C4-2B (cell line): ENCODE results near the gene LSM3.

Source experiments
- ZFX ChIP-seq: fragments of 450-650 bp; IDR thresholded peaks from 2 replicates; pipeline ENCODE4 v1.6.1; 2017
- TF ChIP-seq, protein P1 (sequence below): fragments of 450-650 bp; conservative IDR thresholded peaks from 2 replicates; pipeline ENCODE4 v1.5.1; 2017; ENCODE audit warnings: mild to moderate bottlenecking

DNA sequence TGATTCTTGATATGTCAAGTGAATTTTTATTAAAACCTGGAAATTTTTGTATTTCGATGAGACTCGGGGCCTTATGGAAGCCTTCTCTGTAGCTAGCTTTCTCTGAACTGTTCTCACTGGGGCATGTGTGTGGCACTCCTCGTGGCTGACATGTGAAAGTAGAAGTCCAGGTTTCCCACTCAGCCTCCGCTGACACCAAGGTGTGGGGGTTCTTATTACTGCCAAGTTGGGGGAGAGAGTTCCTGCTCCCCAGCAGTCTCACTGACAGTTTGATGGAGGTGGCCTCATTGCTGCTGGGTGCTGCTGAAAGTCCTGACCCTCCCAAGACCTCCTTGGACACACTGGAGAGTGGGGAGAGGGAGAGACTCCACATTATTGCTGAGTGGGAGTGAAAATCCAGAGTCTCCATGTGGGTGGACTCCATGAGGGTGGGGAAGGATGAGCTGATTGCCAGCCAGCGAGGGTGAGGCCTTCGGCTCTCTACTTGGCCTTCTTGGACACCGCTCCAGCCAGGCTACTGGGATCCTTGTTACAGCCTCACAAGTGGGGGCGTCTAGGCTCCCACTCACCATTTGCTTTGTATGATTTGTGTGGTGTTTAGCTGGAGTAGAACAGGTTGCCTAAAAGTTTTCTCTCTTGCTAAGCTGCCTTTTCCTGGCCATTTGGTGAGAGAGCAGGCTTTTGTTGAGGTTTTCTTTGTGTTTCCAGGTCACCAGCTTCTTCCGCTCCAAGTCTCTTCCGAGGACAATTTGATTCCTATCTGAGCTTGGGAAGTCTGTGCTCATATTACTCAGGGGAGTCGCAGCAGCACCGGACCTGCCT, 64.1 kb downstream of the LSM3 start:
- TF ChIP-seq, protein P1, sequence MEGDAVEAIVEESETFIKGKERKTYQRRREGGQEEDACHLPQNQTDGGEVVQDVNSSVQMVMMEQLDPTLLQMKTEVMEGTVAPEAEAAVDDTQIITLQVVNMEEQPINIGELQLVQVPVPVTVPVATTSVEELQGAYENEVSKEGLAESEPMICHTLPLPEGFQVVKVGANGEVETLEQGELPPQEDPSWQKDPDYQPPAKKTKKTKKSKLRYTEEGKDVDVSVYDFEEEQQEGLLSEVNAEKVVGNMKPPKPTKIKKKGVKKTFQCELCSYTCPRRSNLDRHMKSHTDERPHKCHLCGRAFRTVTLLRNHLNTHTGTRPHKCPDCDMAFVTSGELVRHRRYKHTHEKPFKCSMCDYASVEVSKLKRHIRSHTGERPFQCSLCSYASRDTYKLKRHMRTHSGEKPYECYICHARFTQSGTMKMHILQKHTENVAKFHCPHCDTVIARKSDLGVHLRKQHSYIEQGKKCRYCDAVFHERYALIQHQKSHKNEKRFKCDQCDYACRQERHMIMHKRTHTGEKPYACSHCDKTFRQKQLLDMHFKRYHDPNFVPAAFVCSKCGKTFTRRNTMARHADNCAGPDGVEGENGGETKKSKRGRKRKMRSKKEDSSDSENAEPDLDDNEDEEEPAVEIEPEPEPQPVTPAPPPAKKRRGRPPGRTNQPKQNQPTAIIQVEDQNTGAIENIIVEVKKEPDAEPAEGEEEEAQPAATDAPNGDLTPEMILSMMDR = no peak
- no peak for TF ChIP-seq ZFX
